ENCODE results near the gene SNPH.

Gene SNPH

GRCh38 chr20:1282966-1283365 is 16.9 kb downstream of the SNPH start:
- no peak for DNase-seq (ENCODE audit: low read depth, low spot score)

GRCh38 chr20:1283522-1284510 is 17.7 kb downstream of the SNPH start:
- no peak overlapping the region for H3K4me3 ChIP-seq (ENCODE audit: low read length)
- DNase-seq (ENCODE audit: low read depth, low spot score) = no peak

More at GRCh38 chr20:1282966-1283365, 16.9 kb downstream of the SNPH start:
- no peak overlapping the region for H3K4me3 ChIP-seq (ENCODE audit: low read length)

GRCh38 chr20:1286267-1287024 is 20.4 kb downstream of the SNPH start:
- no peak overlapping the region for H3K4me3 ChIP-seq (ENCODE audit: low read length)

GRCh38 chr20:1287306-1287705 is 21.2 kb downstream of the SNPH start:
- no peak for DNase-seq (ENCODE audit: low read depth, low spot score)
- H3K4me3 ChIP-seq (ENCODE audit: low read length) = no peak overlapping the region

More at GRCh38 chr20:1286267-1287024, 20.4 kb downstream of the SNPH start:
- peak; percentile 62 for DNase-seq (ENCODE audit: low read depth, low spot score)

- no peak for DNase-seq (ENCODE audit: low read depth, low spot score)
- H3K4me3 ChIP-seq (ENCODE audit: low read length) = no peak overlapping the region
These were observed 21.9 kb downstream of the SNPH start for GRCh38 chr20:1287787-1288569.

- DNase-seq (ENCODE audit: low read depth, low spot score) = no peak
- H3K4me3 ChIP-seq (ENCODE audit: low read length) = no peak overlapping the region
These were observed 25.2 kb downstream of the SNPH start for GRCh38 chr20:1291191-1291741.

- H3K4me3 ChIP-seq (ENCODE audit: low read length) = no peak overlapping the region
- DNase-seq (ENCODE audit: low read depth, low spot score) = no peak
These were observed 26.5 kb downstream of the SNPH start for GRCh38 chr20:1292620-1293019.

- no peak overlapping the region for H3K4me3 ChIP-seq (ENCODE audit: low read length)
- DNase-seq (ENCODE audit: low read depth, low spot score) = no peak
These were observed 27.7 kb downstream of the SNPH start for GRCh38 chr20:1293641-1294379.

GRCh38 chr20:1294497-1294896 is 28.4 kb downstream of the SNPH start:
- no peak for DNase-seq (ENCODE audit: low read depth, low spot score)
- no peak overlapping the region for H3K4me3 ChIP-seq (ENCODE audit: low read length)

GRCh38 chr20:1295276-1295930 is 29.3 kb downstream of the SNPH start:
- no peak overlapping the region for H3K4me3 ChIP-seq (ENCODE audit: low read length)
- no peak for DNase-seq (ENCODE audit: low read depth, low spot score)

- no peak for DNase-seq (ENCODE audit: low read depth, low spot score)
- no peak overlapping the region for H3K4me3 ChIP-seq (ENCODE audit: low read length)
These were observed 30.1 kb downstream of the SNPH start for GRCh38 chr20:1296117-1296610.

GRCh38 chr20:1296922-1297321 is 30.8 kb downstream of the SNPH start:
- no peak overlapping the region for H3K4me3 ChIP-seq (ENCODE audit: low read length)
- no peak for DNase-seq (ENCODE audit: low read depth, low spot score)

- no peak for DNase-seq (ENCODE audit: low read depth, low spot score)
- H3K4me3 ChIP-seq (ENCODE audit: low read length) = no peak overlapping the region
These were observed 31.4 kb downstream of the SNPH start for GRCh38 chr20:1297486-1297885.

- DNase-seq (ENCODE audit: low read depth, low spot score) = no peak
- no peak overlapping the region for H3K4me3 ChIP-seq (ENCODE audit: low read length)
These were observed 32.1 kb downstream of the SNPH start for GRCh38 chr20:1298166-1298565.

- no peak overlapping the region for H3K4me3 ChIP-seq (ENCODE audit: low read length)
- DNase-seq (ENCODE audit: low read depth, low spot score) = no peak
These were observed 32.9 kb downstream of the SNPH start for GRCh38 chr20:1298888-1299511.

GRCh38 chr20:1299522-1299921 is 33.4 kb downstream of the SNPH start:
- DNase-seq (ENCODE audit: low read depth, low spot score) = no peak
- H3K4me3 ChIP-seq (ENCODE audit: low read length) = no peak overlapping the region

GRCh38 chr20:1300083-1300840 is 34.2 kb downstream of the SNPH start:
- no peak overlapping the region for H3K4me3 ChIP-seq (ENCODE audit: low read length)

More at GRCh38 chr20:1300083-1300840, 34.2 kb downstream of the SNPH start:
- DNase-seq (ENCODE audit: low read depth, low spot score) = no peak

Data from Jurkat, Clone E6-1 (cell line).